Amygdala (tissue), 56 donors: ENCODE data around the gene CRHR1.

Source experiments
- DNase-seq, 56 donors: peaks; one replicate each; lab custom pipeline; 2025; lab: John Stamatoyannopoulos, UW

The CRHR1 gene

DNA sequence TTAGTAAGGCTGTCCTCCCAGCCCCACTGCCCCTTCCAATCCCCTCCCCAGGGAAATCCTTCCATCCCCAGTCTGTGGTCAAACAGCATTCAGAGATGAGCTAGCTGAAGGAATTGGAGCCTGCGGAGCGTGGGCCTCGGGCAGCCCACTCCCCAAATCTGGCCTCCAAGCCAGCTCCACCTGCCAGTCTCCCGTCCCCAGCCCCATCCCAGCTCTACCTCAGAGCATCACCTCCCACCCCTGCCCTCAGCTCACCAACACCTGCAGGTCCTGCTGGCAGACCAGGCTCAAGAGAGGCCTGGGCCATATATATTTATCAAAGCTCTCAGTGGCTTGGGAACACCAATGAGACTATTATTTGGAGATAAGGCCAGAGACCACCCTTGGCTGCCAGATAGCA is 55.3 kb downstream of the CRHR1 start:
- no peak for DNase-seq

DNA sequence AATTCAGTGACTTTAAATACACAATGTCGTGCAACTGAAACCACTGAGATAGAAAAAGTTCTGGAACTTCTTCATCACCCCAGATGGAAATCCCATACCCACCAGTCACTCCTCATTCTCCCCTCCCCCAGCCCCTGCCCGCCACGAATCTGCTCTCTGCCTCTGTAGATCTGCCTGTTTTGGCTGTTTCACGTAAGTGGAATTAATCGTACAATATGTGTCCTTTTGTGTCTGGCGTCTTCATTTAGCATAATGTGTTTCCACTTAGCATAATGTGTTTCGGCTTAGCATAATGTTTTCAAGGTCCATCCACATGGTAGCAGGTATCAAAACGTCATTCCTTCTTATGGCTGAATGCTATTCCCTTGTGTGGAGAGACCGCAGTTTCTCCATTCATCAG is 57.1 kb downstream of the CRHR1 start:
- no peak for DNase-seq

DNA sequence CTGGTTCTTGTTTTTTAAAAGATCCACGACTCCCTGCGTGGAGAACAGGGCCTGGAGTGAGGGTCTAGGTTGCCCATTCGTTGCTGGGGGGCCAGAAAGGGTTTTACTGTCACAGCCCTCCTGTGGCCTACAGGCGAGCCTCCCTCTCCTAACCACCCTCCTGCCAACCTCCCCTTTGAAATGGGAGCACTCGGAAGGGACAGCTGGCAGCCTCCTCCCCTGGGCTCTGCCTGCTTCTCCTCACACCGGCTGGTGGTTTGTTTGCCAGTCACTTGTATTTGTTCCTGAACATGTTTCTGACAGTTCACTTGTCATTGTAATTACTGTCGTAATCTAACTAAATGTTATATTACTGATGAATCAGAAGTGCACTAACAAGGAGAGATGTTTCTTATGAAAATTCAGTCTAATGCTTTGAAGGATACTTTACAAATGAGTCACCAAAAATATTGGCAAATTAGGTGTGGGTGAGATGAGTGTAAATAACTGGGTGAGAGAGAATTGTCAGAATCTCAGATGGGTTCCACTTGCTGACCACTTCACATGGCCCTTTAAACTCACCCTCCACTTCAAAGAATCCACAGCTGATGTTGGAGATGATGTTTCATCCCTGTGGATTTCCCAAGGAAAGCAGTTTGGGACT is 57.9 kb downstream of the CRHR1 start:
- DNase-seq = peak in 3 of 56 donors; percentile 9 to 22 (median 18)

DNA sequence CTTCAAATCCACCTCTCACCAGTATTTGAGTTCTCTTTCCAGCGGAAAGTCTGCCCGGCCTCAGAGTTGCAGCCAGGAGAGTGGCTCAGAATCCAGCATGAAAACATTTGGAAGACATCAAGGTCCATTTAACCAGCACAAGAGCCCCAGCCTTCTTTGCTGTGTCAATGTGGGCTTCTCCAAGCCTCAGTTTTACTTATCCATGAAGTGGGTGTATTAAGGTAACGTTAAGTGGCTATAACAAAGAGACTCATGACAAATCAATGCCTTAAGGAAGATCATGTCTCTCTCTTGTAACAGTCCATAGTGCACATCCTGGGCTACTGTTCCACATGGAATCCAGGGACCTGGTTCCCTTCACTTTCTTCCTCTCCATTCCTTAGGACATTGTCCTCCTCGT is 59.6 kb downstream of the CRHR1 start:
- DNase-seq = no peak

- no peak for DNase-seq
Measured at GRCh38 chr17:45844695-45845375, 60.7 kb downstream of the CRHR1 start, which contains the start of gene SPPL2C. SPPL2C (plus strand) TSS chr17:45844881; CDS start chr17:45844907, 26 bp downstream.

GRCh38 chr17:45845376-45846185 is 61.5 kb downstream of the CRHR1 start:
- no peak for DNase-seq

DNA sequence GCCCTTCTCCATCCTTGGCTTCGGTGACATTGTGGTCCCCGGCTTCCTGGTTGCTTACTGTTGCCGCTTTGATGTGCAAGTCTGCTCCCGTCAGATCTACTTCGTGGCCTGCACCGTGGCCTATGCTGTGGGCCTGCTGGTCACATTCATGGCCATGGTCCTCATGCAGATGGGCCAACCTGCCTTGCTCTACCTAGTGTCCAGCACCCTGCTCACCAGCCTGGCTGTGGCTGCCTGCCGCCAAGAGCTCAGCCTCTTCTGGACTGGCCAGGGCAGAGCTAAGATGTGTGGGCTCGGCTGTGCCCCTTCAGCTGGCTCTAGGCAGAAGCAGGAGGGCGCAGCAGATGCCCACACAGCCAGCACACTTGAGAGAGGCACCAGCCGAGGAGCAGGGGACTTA is 62.1 kb downstream of the CRHR1 start:
- no peak for DNase-seq

DNA sequence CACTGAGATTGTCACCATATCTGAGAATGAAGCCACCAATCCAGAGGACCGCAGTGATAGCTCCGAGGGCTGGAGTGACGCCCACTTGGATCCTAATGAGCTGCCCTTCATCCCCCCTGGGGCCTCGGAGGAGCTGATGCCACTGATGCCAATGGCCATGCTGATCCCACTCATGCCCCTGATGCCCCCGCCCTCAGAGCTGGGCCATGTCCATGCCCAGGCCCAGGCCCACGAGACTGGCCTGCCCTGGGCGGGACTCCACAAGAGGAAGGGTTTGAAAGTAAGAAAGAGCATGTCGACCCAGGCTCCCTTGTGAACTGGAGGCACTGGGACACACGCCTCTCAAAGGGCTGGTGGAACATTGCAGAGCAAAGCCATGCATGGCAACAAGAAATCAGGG is 62.5 kb downstream of the CRHR1 start:
- no peak for DNase-seq

DNA sequence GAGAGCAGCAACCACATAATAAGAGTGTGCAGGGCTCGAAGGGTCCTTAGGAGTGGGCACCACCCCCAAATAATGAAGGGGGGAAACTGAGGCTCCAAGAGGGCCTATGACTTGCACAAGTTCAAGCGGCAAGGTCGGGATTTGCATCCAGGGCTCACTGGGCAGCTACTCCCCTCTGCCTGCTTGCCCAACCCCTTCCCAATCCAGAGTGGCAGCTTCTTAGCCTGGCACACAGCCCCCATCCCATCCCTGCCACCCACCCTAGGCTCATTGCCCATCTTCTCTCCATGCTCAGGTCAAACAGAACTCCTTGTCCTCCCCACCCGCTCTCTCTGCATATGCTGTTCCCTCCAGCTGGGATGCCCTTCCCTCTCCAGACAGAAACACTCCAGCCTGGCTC is 63.0 kb downstream of the CRHR1 start:
- no peak for DNase-seq

DNA sequence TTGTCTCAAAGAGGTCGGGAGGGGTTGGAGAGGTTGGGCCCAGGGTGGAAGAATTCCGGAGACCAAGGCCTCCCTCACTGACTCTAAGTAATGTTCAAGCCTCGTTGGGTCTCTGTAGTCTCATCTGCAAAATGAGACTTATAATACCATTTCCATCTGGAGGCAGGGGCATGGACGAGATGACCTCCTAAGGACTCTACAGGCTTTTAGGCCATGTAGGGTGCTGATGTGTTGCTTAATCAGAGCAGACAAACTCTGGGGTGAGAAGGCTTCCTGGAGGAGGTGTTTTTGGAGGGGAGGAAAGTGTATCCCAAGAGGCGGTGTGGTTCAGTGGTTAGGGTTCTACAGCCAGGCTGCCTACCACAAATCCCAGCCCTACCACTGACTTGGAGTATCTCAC is 63.6 kb downstream of the CRHR1 start:
- no peak for DNase-seq

- no peak for DNase-seq
Measured at GRCh38 chr17:45848405-45848804, 64.3 kb downstream of the CRHR1 start.

GRCh38 chr17:45848868-45849535 is 64.9 kb downstream of the CRHR1 start:
- DNase-seq = peak in 47 of 56 donors; percentile 11 to 90 (median 62)

DNA sequence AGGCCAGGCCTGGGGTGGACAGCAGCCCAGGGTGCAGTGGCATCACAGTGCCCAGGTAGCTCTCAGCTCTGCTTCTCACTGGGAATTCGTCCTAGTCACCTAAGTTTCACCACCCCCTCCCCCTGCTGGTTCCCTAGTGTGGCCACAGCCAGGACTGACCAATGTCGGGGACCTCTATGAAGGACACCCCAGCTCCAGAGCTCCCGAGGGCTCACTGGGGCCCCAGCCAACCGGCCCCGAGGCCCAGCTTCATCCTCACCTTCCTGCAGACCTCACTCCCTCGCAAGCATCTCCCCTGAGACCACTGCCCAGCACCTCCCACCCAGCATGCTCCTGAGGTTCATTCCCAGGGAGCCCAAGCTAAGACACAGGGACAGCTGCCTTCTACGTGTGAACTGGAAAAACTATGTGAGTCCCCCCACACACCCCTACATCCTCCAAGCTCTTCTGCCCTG is 65.4 kb downstream of the CRHR1 start:
- no peak for DNase-seq

GRCh38 chr17:45850011-45850410 is 65.9 kb downstream of the CRHR1 start:
- DNase-seq = no peak

GRCh38 chr17:45850468-45850867 is 66.3 kb downstream of the CRHR1 start:
- no peak for DNase-seq

- DNase-seq = no peak
Measured at GRCh38 chr17:45851022-45851421, 66.9 kb downstream of the CRHR1 start.

- DNase-seq = no peak
Measured at GRCh38 chr17:45851464-45851863, 67.3 kb downstream of the CRHR1 start.

GRCh38 chr17:45851873-45852272 is 67.8 kb downstream of the CRHR1 start:
- no peak for DNase-seq

GRCh38 chr17:45852535-45853297 is 68.6 kb downstream of the CRHR1 start:
- peak in 38 of 56 donors; percentile 11 to 87 (median 34) for DNase-seq

- DNase-seq = no peak
Measured at GRCh38 chr17:45854209-45854608, 70.1 kb downstream of the CRHR1 start.
